ENCODE measurements around the gene HOTAIR.

Gene HOTAIR

GRCh38 chr12:53916788-53917655 lies 57.7 kb downstream of the HOTAIR start:
- TF ChIP-seq CTCF (IDR thresholded peaks at IDR 0.05) = no peak
- H3K27me3 ChIP-seq = peaks cover 97% of the 10 kb centered on the region
- no peaks in the 10 kb centered on the region for H3K9me3 ChIP-seq
- H3K4me3 ChIP-seq (ENCODE audit: low read depth in 1 of 2, low read length in 1 of 2) = no peak overlapping the region
- no peaks in the 10 kb centered on the region for H3K4me1 ChIP-seq (ENCODE audit: control insufficient read depth in 1 of 2, insufficient read depth in 1 of 2, low read depth in 1 of 2, low read length in 1 of 2)
- no peak overlapping the region for H3K27ac ChIP-seq
- H3K36me3 ChIP-seq = no peaks in the 10 kb centered on the region

Data from neutrophil (primary cell).